Liver (tissue), 9 donors: ENCODE data around the gene CSAD. TPM values are rescaled to one million over a fixed set of nuclear protein-coding genes. Genes with fewer than 3 reads are reported as not detected.

Experiments used
- DNase-seq: peaks from one replicate; pipeline ENCODE4 v3.0.0-alpha.2; 2017; ENCODE audit warnings: low spot score
- H3K27ac ChIP-seq, 2 donors: one replicate each; pipeline ENCODE4 v1.7.0; 2013; ENCODE audit warnings: inconsistent platforms in 2 of 2, low read length in 2 of 2, control low read depth in 1 of 2, low read depth in 1 of 2, mild to moderate bottlenecking in 1 of 2
- H3K27me3 ChIP-seq, 4 donors: one replicate each; pipeline versions ENCODE4 v1.6.1 to v1.7.0; 2013; ENCODE audit warnings: low read length in 3 of 4, inconsistent platforms in 1 of 4, mild to moderate bottlenecking in 1 of 4, moderate library complexity in 1 of 4; ENCODE audit not compliant: control insufficient read depth in 4 of 4, insufficient read depth in 4 of 4
- H3K36me3 ChIP-seq, 4 donors: one replicate each; pipeline versions ENCODE4 v1.6.1 to v1.7.0; 2013; ENCODE audit warnings: low read length in 3 of 4, mild to moderate bottlenecking in 3 of 4, low read depth in 1 of 4, moderate library complexity in 1 of 4; ENCODE audit not compliant: control insufficient read depth in 4 of 4, insufficient read depth in 3 of 4
- H3K4me1 ChIP-seq, 4 donors: one replicate each; pipeline versions ENCODE4 v1.6.1 to v1.7.0; 2013; ENCODE audit warnings: low read length in 3 of 4, mild to moderate bottlenecking in 3 of 4, moderate library complexity in 1 of 4; ENCODE audit not compliant: control insufficient read depth in 4 of 4, insufficient read depth in 4 of 4
- H3K4me3 ChIP-seq, 3 donors: one replicate each; pipeline versions ENCODE4 v1.6.1 to v1.7.0; 2013; ENCODE audit warnings: low read length in 3 of 3, control low read depth in 1 of 3, low read depth in 1 of 3, mild to moderate bottlenecking in 1 of 3
- H3K9ac ChIP-seq, 2 donors: one replicate each; pipeline ENCODE4 v1.7.0; 2013; ENCODE audit warnings: low read length in 2 of 2, mild to moderate bottlenecking in 2 of 2, moderate library complexity in 2 of 2, control low read depth in 1 of 2, low read depth in 1 of 2
- H3K9me3 ChIP-seq, 4 donors: one replicate each; pipeline versions ENCODE4 v1.6.1 to v1.7.0; 2013; ENCODE audit warnings: low read length in 3 of 4; ENCODE audit not compliant: control insufficient read depth in 4 of 4
- ATF3 ChIP-seq: IDR thresholded peaks from 2 replicates; pipeline ENCODE4 v1.6.1; 2016; ENCODE audit warnings: antibody characterized with exemption
- EGR1 ChIP-seq, 2 donors: IDR thresholded peaks; 2 replicates each; pipeline ENCODE4 v1.6.1; 2016 to 2018; ENCODE audit warnings: antibody characterized with exemption in 2 of 2, low read depth in 2 of 2
- FOXA1 ChIP-seq: IDR thresholded peaks from 2 replicates; pipeline ENCODE4 v1.6.1; 2016; ENCODE audit warnings: antibody characterized with exemption
- FOXA2 ChIP-seq: IDR thresholded peaks from 2 replicates; pipeline ENCODE4 v1.6.1; 2016; ENCODE audit warnings: antibody characterized with exemption
- GABPA ChIP-seq, 2 donors: IDR thresholded peaks in 1 of 2; conservative IDR thresholded peaks in 1 of 2; 2 replicates each; pipeline ENCODE4 v1.6.1; 2016; ENCODE audit warnings: antibody characterized with exemption in 2 of 2, mild to moderate bottlenecking in 1 of 2, moderate library complexity in 1 of 2
- HNF4G ChIP-seq: IDR thresholded peaks from 2 replicates; pipeline ENCODE4 v1.6.1; 2016; ENCODE audit warnings: antibody characterized with exemption
- JUND ChIP-seq, 2 donors: IDR thresholded peaks; 2 replicates each; pipeline ENCODE4 v1.6.1; 2016; ENCODE audit warnings: antibody characterized with exemption in 2 of 2
- NR2F2 ChIP-seq: IDR thresholded peaks from 2 replicates; pipeline ENCODE4 v1.6.1; 2016; ENCODE audit warnings: antibody characterized with exemption
- RAD21 ChIP-seq, 2 donors: IDR thresholded peaks; 2 replicates each; pipeline ENCODE4 v1.6.1; 2016; ENCODE audit warnings: antibody characterized with exemption in 2 of 2, mild to moderate bottlenecking in 2 of 2
- RXRA ChIP-seq, 2 donors: IDR thresholded peaks; 2 replicates each; pipeline ENCODE4 v1.6.1; 2017 to 2018; ENCODE audit warnings: antibody characterized with exemption in 2 of 2, mild to moderate bottlenecking in 1 of 2
- YY1 ChIP-seq: IDR thresholded peaks from 2 replicates; pipeline ENCODE4 v1.6.1; 2016; ENCODE audit warnings: antibody characterized with exemption, mild to moderate bottlenecking
- WGBS: extraction: QIAGEN DNeasy Blood & Tissue Kit; methylation state at CpG from one replicate; pipeline ENCODE4 v1.1.7; 2013; 5-methylcytosine and 5-hydroxymethylcytosine counted together
- polyA plus RNA-seq, 2 donors: library from polyadenylated mRNA; stranded (reverse) in 1 of 2; unstranded in 1 of 2; fragments of 200-250 nt in 1 of 2; fragments of >200 nt in 1 of 2; fragmentation: Nextera tagmentation in 1 of 2; extraction: Ambion mirVana in 1 of 2; gene quantifications; one replicate each; pipeline versions ENCODE4 v1.2.1 to v1.2.3, GENCODE V29; 2013 to 2015
- total RNA-seq, 2 donors: library from RNA; depleted of rRNA; stranded (reverse); fragments of >200 nt; gene quantifications; one replicate each; pipeline ENCODE4 v1.2.3, GENCODE V29; 2014
- TF ChIP-seq, protein P1 (sequence below): IDR thresholded peaks from 2 replicates; pipeline ENCODE4 v1.6.1; 2016; ENCODE audit warnings: antibody characterized with exemption
- TF ChIP-seq, protein P2 (sequence below): IDR thresholded peaks from 2 replicates; pipeline ENCODE4 v1.6.1; 2016; ENCODE audit warnings: antibody characterized with exemption
- TF ChIP-seq, protein P3 (sequence below): fragments of 150-350 bp; IDR thresholded peaks from 2 replicates; pipeline ENCODE4 v1.5.1; 2017; ENCODE audit warnings: improper control_type of control experiment, low read depth, low read length; ENCODE audit not compliant: missing input control
- TF ChIP-seq, protein P4 (sequence below): IDR thresholded peaks from 2 replicates; pipeline ENCODE4 v1.6.1; 2016; ENCODE audit warnings: antibody characterized with exemption, mild to moderate bottlenecking
- donor health status: healthy.
- donor health status: healthy.
- donor health status: healthy.
- donor health status: healthy.
- donor health status: healthy.

CSAD gene
- total and polyA plus RNA-seq, 4 donors = 4.4 to 41.5 (median 35.1) TPM

GRCh38 chr12:53201177-53201541 lies 20.4 kb upstream of the CSAD start:
- H3K4me3 ChIP-seq = no peak overlapping the region
- peaks cover 0 to 22% (median 17%) of the 10 kb centered on the region in 4 donors for H3K4me1 ChIP-seq
- no peak overlapping the region for H3K27ac ChIP-seq
- H3K9me3 ChIP-seq = no peaks in the 10 kb centered on the region
- TF ChIP-seq ATF3 = no peak
- TF ChIP-seq GABPA (IDR thresholded peaks at IDR 0.05 in 1 of 2, conservative IDR thresholded peaks at IDR 0.05 in 1 of 2) = no peak
- no peaks in the 10 kb centered on the region for H3K27me3 ChIP-seq
- DNase-seq = no peak
- no peaks in the 10 kb centered on the region for H3K36me3 ChIP-seq
- peak overlapping the region in 1 of 2 donors; percentile 6 for H3K9ac ChIP-seq
- 66% methylated on average over 1 of the region's 1 CpG for WGBS

GRCh38 chr12:53200458-53201176 lies 19.9 kb upstream of the CSAD start:
- WGBS = 74% methylated on average over 10 of the region's 10 CpGs
- no peak for DNase-seq
- no peak overlapping the region for H3K27ac ChIP-seq
- no peak overlapping the region for H3K4me3 ChIP-seq
- H3K27me3 ChIP-seq = no peaks in the 10 kb centered on the region
- no peaks in the 10 kb centered on the region for H3K36me3 ChIP-seq
- H3K4me1 ChIP-seq = peaks cover 0 to 27% (median 21%) of the 10 kb centered on the region in 4 donors
- H3K9me3 ChIP-seq = no peaks in the 10 kb centered on the region
- H3K9ac ChIP-seq = no peak overlapping the region
- TF ChIP-seq RAD21 (IDR thresholded peaks at IDR 0.05) (no peak), YY1 (no peak), HNF4G (no peak), RXRA (IDR thresholded peaks at IDR 0.05) (no peak), FOXA2 (no peak), EGR1 (IDR thresholded peaks at IDR 0.05; ENCODE audit: low read depth in 2 of 2) (no peak), JUND (IDR thresholded peaks at IDR 0.05) (no peak), FOXA1 (no peak), GABPA (IDR thresholded peaks at IDR 0.05 in 1 of 2, conservative IDR thresholded peaks at IDR 0.05 in 1 of 2) (no peak), NR2F2 (no peak), ATF3 (no peak)
- TF ChIP-seq, protein P1, sequence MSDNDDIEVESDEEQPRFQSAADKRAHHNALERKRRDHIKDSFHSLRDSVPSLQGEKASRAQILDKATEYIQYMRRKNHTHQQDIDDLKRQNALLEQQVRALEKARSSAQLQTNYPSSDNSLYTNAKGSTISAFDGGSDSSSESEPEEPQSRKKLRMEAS = no peak
- TF ChIP-seq, protein P2, sequence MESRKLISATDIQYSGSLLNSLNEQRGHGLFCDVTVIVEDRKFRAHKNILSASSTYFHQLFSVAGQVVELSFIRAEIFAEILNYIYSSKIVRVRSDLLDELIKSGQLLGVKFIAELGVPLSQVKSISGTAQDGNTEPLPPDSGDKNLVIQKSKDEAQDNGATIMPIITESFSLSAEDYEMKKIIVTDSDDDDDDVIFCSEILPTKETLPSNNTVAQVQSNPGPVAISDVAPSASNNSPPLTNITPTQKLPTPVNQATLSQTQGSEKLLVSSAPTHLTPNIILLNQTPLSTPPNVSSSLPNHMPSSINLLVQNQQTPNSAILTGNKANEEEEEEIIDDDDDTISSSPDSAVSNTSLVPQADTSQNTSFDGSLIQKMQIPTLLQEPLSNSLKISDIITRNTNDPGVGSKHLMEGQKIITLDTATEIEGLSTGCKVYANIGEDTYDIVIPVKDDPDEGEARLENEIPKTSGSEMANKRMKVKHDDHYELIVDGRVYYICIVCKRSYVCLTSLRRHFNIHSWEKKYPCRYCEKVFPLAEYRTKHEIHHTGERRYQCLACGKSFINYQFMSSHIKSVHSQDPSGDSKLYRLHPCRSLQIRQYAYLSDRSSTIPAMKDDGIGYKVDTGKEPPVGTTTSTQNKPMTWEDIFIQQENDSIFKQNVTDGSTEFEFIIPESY = no peak
- TF ChIP-seq, protein P3, sequence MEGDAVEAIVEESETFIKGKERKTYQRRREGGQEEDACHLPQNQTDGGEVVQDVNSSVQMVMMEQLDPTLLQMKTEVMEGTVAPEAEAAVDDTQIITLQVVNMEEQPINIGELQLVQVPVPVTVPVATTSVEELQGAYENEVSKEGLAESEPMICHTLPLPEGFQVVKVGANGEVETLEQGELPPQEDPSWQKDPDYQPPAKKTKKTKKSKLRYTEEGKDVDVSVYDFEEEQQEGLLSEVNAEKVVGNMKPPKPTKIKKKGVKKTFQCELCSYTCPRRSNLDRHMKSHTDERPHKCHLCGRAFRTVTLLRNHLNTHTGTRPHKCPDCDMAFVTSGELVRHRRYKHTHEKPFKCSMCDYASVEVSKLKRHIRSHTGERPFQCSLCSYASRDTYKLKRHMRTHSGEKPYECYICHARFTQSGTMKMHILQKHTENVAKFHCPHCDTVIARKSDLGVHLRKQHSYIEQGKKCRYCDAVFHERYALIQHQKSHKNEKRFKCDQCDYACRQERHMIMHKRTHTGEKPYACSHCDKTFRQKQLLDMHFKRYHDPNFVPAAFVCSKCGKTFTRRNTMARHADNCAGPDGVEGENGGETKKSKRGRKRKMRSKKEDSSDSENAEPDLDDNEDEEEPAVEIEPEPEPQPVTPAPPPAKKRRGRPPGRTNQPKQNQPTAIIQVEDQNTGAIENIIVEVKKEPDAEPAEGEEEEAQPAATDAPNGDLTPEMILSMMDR = no peak
- TF ChIP-seq, protein P4, sequence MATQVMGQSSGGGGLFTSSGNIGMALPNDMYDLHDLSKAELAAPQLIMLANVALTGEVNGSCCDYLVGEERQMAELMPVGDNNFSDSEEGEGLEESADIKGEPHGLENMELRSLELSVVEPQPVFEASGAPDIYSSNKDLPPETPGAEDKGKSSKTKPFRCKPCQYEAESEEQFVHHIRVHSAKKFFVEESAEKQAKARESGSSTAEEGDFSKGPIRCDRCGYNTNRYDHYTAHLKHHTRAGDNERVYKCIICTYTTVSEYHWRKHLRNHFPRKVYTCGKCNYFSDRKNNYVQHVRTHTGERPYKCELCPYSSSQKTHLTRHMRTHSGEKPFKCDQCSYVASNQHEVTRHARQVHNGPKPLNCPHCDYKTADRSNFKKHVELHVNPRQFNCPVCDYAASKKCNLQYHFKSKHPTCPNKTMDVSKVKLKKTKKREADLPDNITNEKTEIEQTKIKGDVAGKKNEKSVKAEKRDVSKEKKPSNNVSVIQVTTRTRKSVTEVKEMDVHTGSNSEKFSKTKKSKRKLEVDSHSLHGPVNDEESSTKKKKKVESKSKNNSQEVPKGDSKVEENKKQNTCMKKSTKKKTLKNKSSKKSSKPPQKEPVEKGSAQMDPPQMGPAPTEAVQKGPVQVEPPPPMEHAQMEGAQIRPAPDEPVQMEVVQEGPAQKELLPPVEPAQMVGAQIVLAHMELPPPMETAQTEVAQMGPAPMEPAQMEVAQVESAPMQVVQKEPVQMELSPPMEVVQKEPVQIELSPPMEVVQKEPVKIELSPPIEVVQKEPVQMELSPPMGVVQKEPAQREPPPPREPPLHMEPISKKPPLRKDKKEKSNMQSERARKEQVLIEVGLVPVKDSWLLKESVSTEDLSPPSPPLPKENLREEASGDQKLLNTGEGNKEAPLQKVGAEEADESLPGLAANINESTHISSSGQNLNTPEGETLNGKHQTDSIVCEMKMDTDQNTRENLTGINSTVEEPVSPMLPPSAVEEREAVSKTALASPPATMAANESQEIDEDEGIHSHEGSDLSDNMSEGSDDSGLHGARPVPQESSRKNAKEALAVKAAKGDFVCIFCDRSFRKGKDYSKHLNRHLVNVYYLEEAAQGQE = no peak
